Loucy (cell line): ENCODE measurements around the gene SH3YL1.

Experiments used
- EZH2phosphoT487 ChIP-seq: fragments of 200-600 bp; IDR thresholded peaks from 2 replicates; pipeline ENCODE4 v1.6.1; 2018; ENCODE audit warnings: antibody characterized with exemption, mild to moderate bottlenecking, moderate library complexity, borderline replicate concordance
- TF ChIP-seq, protein P1 (sequence below): fragments of 200-600 bp; sonication (generic); conservative IDR thresholded peaks from 2 replicates; pipeline ENCODE4 v1.5.1; 2014; ENCODE audit warnings: mild to moderate bottlenecking, antibody characterized with exemption, low read length

DNA sequence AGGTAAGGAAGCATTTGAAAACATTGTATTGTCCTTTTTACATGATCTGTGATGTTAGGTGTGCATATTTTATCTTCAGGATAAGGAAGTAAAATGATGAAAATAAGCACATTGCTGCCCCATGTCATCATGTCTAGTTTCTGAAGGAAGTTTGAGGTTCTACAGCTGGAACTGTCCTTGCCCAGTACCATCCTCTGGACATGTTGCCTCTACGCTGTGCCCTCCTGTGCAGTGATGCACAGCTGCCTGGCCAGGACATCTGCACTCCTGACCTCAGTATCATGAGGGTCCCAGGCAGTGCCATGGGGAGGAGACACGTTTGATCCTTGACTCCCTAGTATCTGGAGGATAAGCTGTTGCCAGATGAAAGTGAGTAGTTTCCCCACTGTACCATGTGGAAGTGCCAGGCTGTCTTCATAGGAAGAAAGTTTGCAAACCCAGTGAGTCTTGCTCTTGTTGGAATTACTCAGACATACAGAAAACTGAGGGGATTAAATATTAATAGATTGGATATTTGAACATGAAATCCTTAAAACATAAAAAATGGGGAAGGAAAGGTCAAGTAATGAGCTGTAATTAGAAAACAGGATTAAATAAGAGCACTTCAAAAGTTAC, 14.6 kb upstream of the SH3YL1 start:
- TF ChIP-seq, protein P1, sequence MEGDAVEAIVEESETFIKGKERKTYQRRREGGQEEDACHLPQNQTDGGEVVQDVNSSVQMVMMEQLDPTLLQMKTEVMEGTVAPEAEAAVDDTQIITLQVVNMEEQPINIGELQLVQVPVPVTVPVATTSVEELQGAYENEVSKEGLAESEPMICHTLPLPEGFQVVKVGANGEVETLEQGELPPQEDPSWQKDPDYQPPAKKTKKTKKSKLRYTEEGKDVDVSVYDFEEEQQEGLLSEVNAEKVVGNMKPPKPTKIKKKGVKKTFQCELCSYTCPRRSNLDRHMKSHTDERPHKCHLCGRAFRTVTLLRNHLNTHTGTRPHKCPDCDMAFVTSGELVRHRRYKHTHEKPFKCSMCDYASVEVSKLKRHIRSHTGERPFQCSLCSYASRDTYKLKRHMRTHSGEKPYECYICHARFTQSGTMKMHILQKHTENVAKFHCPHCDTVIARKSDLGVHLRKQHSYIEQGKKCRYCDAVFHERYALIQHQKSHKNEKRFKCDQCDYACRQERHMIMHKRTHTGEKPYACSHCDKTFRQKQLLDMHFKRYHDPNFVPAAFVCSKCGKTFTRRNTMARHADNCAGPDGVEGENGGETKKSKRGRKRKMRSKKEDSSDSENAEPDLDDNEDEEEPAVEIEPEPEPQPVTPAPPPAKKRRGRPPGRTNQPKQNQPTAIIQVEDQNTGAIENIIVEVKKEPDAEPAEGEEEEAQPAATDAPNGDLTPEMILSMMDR = no peak
- TF ChIP-seq EZH2phosphoT487 = no peak
